ENCODE results near the gene OR4E2. TPM values are rescaled to one million over a fixed set of nuclear protein-coding genes. Genes with fewer than 3 reads are reported as not detected.

Gene OR4E2
- total RNA-seq, 1 experiment from 2014 or later: not detected

GRCh38 chr14:21675566-21675965 is 21.9 kb downstream of the OR4E2 start:
- H3K27me3 Mint-ChIP-seq (ENCODE audit: low read depth): peaks cover 2% of the 10 kb centered on the region; the same call in 1 of the 2 replicates
- H2BK5ac ChIP-seq (ENCODE audit: insufficient read length, low read length): no peak overlapping the region

More at GRCh38 chr14:21675566-21675965, 21.9 kb downstream of the OR4E2 start:
- H3K9me3 Mint-ChIP-seq: peaks cover 5 to 13% of the 10 kb centered on the region in 2 experiments; a peak in 4 of 5 replicates
- no peaks in the 10 kb centered on the region for H3K27me3 ChIP-seq (ENCODE audit: insufficient read depth, low read length)
- H3K23me2 ChIP-seq (ENCODE audit: insufficient read length, low read depth, low read length, poor library complexity, severe bottlenecking): no peaks in the 10 kb centered on the region
- no peaks in the 10 kb centered on the region for H3K4me1 Mint-ChIP-seq
- H3K18ac ChIP-seq (ENCODE audit: insufficient read length, low read depth, low read length): no peak overlapping the region
- no peak overlapping the region for H3K56ac ChIP-seq (ENCODE audit: insufficient read length, low read depth, low read length)
- no peak overlapping the region for H3K23ac ChIP-seq (ENCODE audit: insufficient read length, low read depth, low read length)
- H3K4me2 ChIP-seq (ENCODE audit: insufficient read depth, insufficient read length, low read length): no peak overlapping the region
- no peak overlapping the region for H2AK5ac ChIP-seq (ENCODE audit: insufficient read length, low read length)
- TF ChIP-seq CTCF (conservative IDR thresholded peaks at IDR 0.05): no peak
- no peaks in the 10 kb centered on the region for H3K79me2 ChIP-seq (ENCODE audit: insufficient read depth, low read length)
- no peak overlapping the region for H3K27ac Mint-ChIP-seq
- H4K20me1 ChIP-seq (ENCODE audit: control insufficient read depth, insufficient read depth, insufficient read length): no peaks in the 10 kb centered on the region
- no CpG with 5 or more reads among the region's 4 CpGs for WGBS (ENCODE audit: extremely low coverage, insufficient read length, low lambda C conversion rate)
- no peak overlapping the region for H4K91ac ChIP-seq (ENCODE audit: insufficient read length, low read depth, low read length)
- H3K14ac ChIP-seq (ENCODE audit: insufficient read depth, low read length): no peak overlapping the region
- H2BK12ac ChIP-seq (ENCODE audit: insufficient read length, low read depth, low read length): no peak overlapping the region
- H2AFZ ChIP-seq (ENCODE audit: low read length): no peak overlapping the region
- no peak overlapping the region for H3K9ac ChIP-seq (ENCODE audit: extremely low read depth, insufficient read length, low read length)
- no peaks in the 10 kb centered on the region for H3K36me3 Mint-ChIP-seq (ENCODE audit: insufficient read depth in 1 of 3, low read depth in 3 of 3)
- no peak for DNase-seq
- H2BK120ac ChIP-seq (ENCODE audit: low read depth, low read length, poor library complexity, severe bottlenecking): no peak overlapping the region
- H3K79me1 ChIP-seq (ENCODE audit: insufficient read depth, low read depth, low read length, poor library complexity, severe bottlenecking): no peaks in the 10 kb centered on the region
- no peak overlapping the region for H2BK15ac ChIP-seq (ENCODE audit: low read depth, low read length)
- no peak overlapping the region for H2BK20ac ChIP-seq (ENCODE audit: low read depth, low read length, poor library complexity, severe bottlenecking)
- H3K9me3 ChIP-seq (ENCODE audit: control insufficient read depth, low read depth, low read length): no peaks in the 10 kb centered on the region
- H3T11ph ChIP-seq (ENCODE audit: low read length): no peak overlapping the region
- no peak overlapping the region for H3K4me3 Mint-ChIP-seq
- no peak overlapping the region for H4K5ac ChIP-seq (ENCODE audit: insufficient read length, low read depth, low read length)
- H4K8ac ChIP-seq (replicated peaks; ENCODE audit: insufficient read length, low read depth, low read length): no peak overlapping the region
- no peak overlapping the region for H3K4ac ChIP-seq (ENCODE audit: low read depth, low read length)
- no peaks in the 10 kb centered on the region for H3K4me1 ChIP-seq (ENCODE audit: insufficient read depth, low read length)
- H3K27ac ChIP-seq (ENCODE audit: insufficient read length, low read depth, low read length): no peak overlapping the region
